Activated naive CD4-positive, alpha-beta T cell (primary cell): ENCODE results near the gene SCD5.

Experiments
- DNase-seq, 4 experiments: peaks; one replicate each; lab custom pipeline; 2025; lab: John Stamatoyannopoulos, UW

SCD5 gene

DNA sequence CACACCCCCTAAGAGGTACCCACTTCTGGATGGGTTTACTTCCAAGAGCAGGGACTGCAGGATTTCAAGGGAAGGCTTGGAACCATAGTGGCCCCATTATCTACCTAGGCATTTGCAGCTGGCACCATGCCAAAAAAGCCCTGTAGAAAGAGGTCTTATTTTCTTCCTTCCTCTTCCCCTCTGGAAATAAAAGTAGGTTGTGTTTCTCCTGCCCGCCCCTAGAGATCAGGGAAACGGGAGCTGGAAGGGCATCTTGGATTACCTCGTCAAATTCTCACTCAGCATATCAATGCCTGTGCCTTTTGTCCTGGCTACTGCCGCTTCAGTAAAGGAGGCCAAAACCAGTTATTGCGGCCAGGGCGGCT is 1.6 kb downstream of the SCD5 start:
- DNase-seq: no peak

DNA sequence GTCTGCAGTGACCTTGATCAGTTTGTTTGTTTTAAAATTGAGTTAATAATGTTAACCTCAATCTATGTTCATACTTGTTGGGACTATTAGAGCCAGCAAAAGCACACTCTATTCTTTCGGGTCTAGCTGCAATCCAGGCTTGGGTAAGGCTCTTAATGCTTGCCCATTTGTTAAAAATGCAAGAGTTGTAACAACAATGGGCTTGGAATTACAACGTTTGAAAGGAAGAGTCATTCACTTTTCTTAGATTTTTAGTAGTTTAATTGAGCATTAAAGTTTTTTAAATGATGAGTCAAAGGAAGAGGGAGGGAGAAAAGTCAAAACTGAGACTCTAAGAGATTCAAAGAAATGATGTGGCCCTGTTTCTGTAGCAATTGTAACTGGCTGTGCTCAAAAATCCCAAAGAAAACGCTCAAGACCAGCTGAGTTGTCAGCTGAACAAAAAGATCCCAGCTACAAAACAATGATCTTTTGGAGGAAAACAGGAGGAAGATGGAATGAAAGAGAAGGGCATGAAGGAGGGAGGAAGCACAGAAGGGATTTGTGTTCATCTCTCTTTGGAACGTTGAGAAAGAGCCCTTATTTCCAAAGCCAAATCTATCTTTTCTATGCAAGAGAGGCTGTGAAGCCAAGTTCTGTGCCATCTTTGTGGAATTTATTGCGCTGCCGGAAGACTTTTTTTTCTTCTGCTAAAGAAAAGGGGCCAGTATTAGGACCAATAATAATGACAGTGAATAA is 5.5 kb downstream of the SCD5 start:
- DNase-seq: no peak

DNA sequence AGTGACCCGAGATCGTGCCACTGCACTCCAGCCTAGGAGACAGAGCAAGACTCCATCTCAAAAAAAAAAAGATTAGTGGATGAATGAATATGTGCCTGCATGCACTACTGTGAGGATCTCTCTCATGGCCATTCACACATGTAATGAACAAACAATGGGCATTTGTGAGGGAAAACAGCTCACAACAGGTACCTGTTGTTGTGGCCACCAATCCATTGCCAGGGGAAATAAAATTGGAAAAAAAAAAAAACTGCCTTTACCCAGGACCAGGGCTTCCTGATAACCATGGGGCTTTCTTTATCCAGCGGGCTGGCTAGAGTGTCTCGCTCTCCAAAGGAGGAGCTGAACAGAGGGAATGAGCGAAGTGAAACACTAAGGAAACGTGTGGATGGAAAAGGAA is 7.4 kb downstream of the SCD5 start:
- DNase-seq: no peak

DNA sequence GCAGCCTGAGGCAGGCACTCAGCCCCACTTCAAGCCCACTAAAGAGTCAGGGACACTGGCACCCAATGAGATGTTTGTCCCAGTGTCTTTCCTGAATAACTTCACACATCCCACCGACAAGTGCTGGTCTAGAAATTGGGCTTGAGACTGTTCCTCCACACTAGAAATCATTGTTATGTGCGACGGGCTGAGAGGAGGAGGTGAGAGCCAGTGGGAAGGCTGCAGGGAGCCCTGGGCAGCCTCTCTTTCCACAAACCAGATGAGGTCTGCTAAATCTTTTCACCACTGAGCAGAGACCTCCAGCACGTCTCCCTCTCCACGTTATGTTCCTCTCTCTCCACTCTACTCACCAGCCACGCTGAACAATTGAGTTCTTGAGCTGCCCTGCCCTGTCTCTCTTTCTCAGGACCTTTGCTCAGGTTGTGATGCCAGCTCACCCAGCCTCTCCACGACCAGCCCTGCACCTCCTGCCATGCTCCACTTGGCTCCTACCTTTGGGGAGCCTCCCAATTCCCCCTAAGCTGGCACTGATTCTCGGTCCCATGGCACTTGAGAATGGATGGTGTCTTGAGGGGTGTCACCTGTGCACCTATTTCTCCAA is 8.4 kb downstream of the SCD5 start:
- no peak for DNase-seq

DNA sequence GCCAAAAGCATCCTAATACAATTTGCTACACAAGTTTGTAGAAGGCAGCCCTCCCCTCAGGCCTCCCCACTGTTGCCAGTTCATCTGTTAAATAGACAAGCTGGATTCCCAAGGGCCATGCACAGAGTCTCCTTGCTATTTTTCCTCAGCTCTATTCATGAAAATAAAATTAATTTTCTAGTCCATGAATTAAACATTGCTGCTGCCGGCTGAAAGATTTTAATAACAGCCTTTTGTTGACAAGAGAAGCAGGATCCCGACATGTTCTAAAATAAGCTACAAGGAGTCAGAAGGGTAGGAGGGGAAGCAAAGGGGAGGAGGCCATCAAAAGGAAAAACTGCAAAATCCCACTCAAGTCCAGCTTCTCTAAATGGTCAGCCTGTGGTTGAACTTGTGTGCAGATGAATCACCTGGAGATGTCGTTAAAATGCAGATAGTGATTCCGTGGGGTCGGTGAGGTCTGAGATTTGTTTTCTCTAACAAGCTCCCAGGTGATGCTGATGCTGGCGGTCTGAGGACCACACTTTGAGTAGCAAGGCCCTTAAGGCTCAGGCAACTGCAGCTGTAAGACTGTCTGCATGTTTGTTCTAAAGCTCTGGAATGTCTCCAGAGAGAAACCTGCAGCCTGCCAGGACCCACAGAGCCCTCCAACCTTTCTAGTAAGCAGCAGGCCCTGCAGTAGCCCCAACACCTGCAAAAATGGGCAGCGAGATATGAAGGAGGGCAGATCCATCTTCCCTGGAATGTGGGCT is 9.4 kb downstream of the SCD5 start:
- DNase-seq: no peak

DNA sequence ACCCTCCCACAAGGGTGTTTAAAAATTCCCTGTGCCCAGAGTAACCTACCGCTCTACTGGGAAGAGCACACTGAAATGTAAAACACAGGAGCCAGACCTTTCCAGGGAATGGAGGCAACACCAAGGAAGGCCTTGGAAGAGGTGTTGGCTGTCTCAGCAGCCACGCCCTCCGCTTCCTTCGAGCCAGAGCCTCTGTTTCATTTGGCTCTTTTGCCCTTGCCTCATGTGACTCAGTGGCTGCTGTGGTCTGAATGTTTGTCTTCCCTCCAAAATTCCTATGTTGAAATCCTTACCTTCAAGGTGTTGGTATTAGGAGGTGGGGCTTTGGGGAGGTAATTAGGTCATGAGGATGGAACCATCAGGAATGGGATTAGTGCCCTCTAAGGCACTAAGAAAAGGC is 11.3 kb downstream of the SCD5 start:
- DNase-seq: no peak

DNA sequence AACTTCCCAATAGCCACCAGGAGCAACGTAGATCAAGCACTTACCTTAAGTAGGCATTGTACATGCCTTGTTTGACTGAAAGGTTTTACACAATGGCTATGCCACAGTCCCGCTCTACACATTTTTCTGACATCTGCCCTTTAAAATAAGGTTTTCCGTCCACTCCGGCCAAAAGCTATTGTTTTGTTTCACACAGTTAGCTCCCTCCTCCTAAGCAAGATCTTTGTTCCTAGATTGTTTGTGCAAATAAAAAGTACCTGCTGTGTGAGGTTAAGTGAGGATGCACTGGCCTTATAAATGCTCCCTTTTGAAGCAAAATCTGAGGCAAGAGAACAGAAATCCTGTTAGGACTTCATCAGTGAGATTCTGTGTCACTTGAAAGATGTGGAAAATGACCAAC is 11.8 kb downstream of the SCD5 start:
- no peak for DNase-seq

DNA sequence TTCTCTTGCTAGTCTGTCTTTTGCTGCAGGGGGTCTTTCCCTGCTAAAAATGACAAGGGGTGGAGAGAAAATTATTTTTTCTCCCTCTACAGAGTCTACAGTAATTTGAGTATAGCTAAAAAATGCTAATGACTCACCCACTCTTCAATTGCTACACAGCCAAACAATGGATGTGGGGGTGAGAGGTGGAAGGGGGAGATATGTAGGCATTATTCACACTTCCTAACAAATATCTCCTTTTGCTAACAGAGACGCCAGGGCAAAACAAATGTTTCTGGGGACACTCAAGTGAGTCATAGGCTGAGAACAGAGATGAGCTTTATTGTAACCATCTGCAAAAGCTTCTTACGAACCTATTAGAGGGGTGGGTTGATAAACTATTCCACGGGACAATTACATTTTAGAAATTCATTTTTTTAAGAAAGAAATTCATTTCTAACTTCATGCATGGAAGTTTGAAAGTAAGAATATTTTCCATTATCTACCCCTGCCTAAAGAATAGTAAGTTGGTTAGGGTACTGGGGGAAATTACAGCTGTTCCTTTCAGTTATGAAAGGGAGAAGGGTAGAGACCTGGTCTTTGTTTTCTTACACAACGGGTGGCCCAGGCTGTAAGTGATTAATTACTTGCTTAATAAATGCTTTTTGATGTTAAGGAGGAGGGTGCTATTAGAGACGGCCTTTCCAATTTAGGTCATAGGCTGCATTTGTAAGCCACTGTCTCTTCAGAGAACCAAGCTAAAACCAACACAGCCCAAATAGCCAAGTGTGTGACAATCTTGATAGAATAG is 12.8 kb downstream of the SCD5 start:
- no peak for DNase-seq

DNA sequence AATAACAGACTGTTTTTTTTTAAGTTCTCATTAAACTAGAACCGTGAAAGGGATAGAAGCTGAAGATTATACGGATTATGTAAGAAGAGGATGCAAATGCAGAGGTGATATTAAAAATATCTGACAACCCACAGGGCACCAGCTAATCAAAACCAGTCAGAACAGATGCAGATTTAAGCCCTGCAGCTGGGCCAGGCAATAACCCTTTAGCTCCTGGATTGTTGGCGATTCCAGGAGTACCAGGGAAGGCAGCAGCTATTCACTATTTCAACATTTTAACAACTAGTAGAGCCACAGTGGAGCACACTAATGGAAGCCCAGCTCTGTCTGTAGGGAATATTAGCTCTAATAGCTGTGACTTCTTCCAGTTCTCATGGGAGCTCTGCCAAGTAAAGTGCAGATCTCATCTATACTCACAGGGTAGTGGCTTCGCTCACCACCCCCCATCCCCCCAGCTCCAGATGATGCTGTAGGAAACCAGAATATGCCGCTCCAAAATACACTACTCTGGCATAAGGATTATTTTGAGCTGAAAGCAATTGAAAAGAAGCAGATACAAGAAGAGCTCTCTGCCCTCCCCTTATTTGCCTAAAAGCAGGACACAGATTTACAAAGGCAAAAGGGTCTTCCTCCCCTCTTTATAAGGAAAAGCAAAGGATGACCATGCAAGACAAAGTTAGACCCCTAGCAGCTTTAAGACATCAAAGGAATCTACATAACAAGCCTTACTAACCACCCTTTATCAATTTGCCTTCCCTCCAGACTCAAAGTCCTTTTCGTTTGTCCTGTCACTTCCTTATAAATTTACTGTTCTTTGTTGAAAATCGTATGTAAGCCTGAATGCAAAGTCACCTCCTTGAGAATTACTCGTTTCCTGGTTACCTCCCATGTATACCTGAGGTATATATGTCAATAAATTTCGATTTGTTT is 13.7 kb downstream of the SCD5 start:
- no peak for DNase-seq

DNA sequence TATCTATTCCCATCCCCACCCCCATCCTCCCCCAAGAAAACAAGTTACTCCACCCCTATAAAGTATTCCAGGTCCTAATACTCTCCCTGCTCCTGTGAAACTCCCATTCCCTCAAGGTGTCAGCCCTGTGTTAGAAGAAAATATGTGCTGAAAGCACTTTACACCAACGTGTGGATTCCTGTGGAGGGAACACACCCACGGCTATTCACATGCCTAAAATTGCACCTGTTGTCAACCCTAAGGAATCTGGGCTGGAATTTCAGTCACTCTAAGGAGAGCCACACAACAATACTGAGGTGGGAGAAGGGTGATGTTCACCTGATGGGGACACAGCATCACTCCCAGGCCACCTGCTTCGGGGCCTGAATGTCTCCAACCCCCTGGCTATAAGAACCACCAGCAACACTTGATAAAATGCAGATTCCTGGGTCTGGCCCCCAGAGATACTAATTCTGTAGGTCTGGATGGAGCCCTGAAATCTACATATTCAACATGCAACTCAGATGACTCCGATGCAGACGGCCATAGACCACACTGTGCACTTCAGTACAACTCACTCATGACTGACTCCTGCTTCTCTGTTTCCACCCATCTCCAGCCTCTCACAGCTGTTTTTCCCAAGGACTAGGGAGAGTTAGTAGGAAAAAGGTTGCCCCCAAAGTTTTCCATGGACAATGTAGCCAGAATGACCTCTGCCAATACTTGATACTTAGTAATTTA is 15.8 kb downstream of the SCD5 start:
- no peak for DNase-seq

DNA sequence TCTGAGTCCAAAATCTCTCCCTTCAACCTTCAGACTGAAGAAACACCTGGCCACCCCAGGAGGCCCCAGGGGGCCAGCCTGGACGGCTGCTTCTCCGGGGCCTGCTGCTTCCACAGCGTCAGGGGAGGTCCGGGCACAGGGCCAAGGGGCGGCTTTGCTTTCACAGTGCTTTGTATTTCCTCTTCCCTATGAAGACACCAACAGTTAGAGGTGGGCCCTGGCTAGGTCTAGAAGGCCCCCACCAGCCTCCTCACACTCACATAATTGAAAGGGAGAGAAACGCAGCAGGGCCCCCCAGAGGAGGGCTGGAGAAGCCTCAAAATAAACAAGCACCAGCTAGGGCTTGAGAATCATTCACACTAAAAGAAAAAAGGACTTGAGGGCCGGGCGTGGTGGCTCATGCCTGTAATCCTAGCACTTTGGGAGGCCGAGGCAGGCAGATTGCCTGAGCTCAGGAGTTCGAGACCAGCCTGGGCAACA is 17.8 kb downstream of the SCD5 start:
- no peak for DNase-seq

DNA sequence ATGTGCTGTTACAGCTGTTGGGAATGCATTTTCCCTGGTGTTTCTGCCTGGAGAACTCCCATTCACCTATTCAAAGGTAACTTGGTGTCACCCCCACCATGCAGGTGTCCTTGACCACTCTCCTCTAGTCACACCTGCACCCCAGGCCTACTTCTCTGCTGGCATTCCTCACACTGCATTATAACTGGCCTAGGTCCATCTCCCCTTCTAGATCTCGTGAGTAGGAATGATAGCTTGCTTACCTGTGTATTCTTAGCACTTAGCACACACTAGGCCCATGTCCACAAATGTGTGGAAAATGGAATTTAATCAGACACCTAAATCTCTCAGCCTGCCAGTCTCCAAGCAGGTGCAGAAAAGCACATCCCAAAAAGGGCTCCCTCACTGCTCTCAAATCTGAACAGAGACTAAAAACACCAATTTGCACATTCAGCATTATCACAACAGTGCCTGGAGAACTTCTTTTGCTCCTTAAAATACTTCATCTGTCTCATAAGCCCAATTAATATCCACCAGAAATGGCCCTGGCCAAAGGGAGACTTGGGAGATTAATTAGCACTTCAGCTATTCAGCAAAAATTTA is 18.3 kb downstream of the SCD5 start:
- no peak for DNase-seq

DNA sequence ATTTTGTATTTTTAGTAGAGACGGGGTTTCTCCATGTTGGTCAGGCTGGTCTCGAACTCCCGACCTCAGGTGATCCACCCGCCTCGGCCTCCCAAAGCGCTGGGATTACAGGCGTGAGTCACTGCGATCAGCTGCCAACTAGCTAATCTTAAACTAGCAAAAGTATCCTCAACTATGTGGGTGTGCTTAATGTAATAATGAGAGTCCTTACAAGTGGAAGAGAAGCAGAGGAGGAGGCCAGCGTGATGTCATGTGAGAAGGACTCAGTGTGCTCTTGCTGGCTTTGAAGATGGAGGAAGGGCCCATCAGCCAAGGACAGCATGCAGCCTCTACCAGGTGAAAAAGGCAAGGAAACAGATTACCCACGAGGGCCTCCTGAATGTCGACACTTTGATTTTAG is 19.6 kb downstream of the SCD5 start:
- DNase-seq: no peak

DNA sequence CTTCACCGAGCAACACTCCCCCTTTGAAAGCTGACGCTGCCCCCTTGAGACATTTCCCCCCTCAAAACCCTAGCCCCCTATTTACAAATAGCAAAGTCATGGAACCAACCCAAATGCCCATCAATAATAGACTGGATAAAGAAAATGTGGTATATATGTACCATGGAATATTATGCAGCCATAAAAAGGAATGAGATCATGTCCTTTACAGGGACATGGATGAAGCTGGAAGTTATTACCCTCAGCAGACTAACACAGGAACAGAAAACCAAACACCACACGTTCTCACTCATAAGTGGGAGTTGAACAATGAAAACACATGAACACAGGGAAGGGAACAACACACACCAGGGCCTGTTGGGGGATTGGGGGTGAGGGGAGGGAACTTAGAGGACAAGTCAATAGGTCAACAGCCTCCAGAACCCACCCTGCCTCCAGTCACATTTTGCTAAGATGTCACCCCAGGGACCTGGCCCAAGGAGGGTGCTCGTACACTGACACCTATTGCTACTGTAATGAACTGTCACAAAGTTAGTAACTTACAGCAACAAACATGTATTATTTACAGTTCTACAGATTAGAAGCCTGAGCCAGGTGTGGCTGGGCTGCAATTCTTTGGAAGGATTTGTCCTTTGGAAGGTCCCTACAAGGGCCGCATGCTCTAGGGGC is 20.6 kb downstream of the SCD5 start:
- DNase-seq: no peak

DNA sequence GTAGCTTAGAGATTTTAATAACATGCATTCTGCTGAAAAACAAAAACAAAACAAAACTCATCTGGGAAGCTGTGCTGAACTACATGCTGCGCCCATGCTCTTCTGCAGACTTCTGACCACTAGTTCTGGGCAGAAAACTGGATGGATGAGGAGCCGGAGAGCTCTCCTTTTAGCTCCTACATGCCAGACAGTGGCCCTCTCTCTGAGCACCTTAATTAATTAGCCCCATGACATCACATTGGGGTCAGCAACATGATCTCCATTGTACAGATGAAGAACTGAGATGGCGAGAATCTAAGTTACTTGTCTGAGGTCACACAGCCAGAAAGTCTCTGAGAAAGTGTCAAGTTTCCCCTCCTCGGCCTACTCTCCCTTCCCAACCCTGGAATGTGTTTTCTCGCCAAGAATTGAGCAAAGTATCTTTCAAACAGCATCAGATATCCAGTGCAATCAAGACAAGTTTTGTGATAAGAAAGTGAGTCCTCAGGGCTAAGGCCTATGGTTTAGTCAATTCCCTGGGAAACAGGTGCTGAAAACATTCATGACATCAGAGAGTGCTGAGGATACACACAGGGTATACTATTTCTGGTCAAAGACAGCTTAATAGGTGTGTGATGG is 21.6 kb downstream of the SCD5 start:
- DNase-seq: no peak

DNA sequence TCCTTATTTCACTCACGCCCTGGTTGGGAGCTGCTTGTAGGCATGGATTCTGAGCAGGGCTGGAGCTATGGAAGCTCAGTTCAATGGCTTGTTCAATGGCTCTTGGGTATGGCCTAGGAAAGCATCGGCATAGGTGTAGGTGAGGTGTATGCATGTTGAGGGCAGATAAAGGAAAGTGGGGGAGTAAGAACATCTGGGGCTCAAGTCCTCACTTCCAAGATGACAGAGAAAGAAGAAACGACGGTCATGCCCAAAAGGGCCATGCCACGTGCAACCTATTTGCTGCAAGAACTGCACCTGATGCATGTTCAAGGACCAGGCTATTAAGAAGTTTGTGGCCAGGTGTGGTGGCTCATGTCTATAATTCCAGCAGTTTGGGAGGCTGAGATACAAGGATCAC is 23.4 kb downstream of the SCD5 start:
- no peak for DNase-seq

DNA sequence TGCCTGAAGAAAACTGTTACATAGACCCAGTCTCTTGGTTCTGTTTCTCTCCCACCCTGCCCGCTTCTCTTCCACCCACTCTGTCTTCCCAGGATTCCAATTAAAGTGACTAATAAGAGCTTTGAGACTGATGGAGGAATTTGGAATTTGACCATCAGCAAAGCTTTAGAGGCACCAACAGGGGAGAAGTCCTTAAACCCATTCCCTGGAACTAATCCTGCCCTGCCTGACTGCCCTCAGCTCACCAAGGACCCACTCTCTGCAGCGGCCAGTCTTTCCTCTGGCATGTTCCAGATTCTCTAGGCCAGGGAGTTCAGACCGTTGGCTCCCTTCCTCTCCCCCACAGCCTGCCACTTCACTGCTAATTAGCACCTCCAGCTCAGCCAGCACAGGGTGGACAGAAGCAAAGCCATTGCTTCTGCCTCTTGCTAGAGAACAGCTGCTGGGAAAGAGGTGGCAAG is 23.9 kb downstream of the SCD5 start:
- DNase-seq: no peak

DNA sequence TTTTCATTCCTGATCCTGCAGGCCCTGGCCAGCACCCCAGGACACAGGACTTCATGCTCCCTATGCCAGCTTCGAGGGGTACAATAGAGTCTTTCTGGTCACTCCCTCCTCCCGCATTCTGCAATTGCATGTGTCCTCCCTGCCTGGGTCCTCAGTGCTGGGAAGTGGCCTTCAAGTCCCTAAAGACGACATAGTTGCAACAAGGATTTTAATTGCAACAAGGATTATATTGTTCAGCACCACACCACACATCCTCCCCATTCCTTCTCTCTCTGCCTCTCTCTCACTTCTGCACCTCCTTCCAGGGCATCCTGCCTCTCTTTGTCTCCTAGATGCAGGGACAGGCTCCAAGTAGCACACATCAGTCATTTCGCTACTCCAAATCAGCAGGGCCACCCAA is 25.5 kb downstream of the SCD5 start:
- no peak for DNase-seq

DNA sequence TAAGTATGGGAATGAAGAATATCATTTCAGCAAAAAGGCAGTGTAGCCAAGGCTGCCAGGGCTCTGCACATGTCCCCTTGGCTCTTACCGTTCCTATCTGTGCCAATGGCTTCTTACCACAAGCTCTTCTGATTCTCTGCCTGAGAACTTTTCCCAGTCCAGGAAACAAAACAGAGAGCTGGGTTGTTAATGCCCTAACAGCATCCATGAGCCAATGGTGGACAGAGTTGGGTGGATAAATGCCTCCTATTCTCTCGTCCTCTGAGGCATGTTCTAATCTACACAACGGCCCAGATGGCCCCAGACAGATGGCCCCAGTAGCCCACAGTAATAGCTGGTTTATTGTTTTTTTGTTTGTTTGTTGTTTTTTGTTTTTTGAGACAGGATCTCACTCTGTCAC is 28.0 kb downstream of the SCD5 start:
- DNase-seq: no peak
